GM19467 (cell line): Measurements from ENCODE around the gene MYBPC2.
A peak's percentile ranks its signal among the peaks of the same experiment; 100 is the strongest.
"Not testable (repeated sequence)": the region's sequence is repeated elsewhere in the genome, so short reads cannot be mapped to it uniquely, and the experiment has no call there.

Experiments
- ATAC-seq: cut with Tn5 transposase; IDR thresholded peaks from one replicate; pipeline ENCODE4 v1.9.1; 2021; ENCODE audit warnings: mild to moderate bottlenecking, moderate library complexity; ENCODE audit not compliant: unreplicated experiment

MYBPC2 gene

DNA sequence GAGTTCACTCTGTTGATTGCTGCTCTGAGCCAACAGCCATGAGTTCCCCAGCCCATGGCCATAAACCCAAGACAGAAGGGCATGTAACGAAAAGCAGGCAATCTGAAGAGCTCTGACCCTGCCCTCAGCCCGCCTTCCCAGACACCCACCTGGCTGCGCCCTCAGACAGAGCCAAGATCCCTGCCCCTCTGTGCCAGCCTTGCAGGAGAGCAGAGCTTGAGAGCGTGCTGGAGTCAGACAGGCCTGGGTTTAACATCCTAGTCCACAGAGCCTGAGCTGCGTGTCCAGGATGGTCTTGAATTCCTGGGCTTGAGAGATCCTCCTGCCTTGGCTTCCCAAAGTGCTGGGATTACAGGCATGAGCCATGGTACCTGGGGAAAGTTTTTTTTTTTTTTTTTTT lies 24.6 kb downstream of the MYBPC2 start:
- no peak for ATAC-seq

DNA sequence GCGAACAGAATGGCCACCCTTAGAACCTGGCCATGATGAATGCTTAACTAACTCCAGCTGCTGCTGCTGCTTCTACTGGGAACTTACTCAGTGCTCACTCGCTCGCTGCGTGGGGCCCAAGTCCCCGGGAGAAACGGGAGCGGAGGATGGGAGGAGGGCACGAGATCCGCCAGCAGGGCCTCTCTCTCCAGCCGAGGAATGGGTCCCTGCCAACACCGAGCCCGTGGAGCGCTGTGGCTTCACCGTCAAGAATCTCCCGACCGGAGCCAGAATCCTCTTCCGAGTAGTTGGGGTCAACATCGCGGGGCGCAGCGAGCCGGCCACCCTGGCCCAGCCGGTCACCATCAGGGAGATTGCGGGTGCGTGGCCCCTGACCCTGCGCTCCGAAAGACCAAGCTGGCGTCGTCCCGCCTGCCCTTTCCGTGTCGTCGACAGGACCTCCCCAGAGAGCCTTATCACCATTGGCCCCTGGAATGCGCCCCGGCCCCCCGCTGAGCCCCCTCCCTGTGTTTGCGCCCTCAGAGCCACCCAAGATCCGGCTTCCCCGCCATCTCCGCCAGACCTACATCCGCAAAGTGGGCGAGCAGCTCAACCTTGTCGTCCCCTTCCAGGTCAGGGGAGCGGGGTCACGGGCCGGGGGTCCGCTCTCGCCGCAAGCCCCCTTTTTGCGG lies 25.8 kb downstream of the MYBPC2 start:
- no peak for ATAC-seq

DNA sequence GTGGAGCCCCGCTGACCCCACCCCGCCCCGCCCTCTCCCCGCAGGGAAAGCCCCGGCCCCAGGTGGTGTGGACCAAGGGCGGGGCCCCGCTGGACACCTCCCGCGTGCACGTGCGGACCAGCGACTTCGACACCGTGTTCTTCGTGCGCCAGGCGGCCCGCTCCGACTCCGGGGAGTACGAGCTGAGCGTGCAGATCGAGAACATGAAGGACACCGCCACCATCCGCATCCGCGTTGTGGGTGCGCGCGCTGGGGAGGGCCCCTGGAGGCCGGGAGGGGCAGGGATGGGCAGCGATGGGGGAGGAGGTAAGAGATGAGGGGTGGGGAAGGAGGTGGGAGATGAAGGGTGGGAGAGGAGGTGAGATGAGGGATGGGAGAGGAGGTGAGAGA lies 26.4 kb downstream of the MYBPC2 start:
- no peak for ATAC-seq

DNA sequence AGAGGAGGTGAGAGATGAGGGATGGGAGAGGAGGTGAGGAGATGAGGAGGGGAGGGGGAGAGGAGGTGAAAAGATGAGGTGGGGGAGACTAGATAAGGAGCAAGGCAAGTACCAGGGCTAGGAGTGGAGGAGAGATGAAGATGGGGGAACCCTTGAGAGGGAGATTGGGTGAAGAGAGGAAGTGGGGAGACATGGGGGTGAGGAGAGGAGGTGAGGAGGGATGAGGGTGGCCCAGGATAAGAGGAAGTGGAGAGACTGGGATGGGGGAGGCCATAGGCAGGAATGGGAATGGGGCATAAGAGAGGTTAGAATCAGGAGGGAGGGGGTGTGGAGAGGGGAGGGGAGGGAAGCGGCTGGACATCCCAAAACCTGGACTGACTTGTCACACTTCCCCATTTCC lies 26.9 kb downstream of the MYBPC2 start:
- no peak for ATAC-seq

DNA sequence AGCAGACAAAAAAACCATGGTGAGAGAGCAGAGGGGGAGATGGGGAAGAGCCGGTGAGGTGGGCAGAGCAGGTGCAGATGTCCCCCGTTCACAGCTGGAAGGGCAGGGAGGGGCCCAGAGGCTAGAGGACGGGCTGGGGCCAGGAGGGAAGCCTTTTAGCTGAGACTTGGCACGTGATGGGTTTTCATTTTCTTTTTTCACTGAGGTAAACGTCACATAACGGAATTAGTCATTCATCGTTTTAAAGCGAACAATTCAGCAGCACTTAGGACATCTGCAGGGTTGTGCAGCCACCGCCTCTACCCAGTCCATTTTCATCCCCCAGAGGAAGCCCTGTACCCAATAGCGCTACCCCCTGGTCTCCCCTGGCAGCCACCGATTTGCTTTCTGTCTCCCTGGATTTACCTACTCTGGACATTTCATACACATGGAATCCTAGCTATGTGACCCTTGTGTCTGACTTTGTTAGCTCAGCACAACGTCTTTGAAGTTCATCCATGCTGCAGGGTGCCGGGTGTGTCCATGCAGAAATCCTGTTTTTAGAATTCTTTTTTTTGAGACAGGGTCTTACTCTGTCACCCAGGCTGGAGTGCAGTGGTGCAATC lies 27.6 kb downstream of the MYBPC2 start:
- no peak for ATAC-seq

DNA sequence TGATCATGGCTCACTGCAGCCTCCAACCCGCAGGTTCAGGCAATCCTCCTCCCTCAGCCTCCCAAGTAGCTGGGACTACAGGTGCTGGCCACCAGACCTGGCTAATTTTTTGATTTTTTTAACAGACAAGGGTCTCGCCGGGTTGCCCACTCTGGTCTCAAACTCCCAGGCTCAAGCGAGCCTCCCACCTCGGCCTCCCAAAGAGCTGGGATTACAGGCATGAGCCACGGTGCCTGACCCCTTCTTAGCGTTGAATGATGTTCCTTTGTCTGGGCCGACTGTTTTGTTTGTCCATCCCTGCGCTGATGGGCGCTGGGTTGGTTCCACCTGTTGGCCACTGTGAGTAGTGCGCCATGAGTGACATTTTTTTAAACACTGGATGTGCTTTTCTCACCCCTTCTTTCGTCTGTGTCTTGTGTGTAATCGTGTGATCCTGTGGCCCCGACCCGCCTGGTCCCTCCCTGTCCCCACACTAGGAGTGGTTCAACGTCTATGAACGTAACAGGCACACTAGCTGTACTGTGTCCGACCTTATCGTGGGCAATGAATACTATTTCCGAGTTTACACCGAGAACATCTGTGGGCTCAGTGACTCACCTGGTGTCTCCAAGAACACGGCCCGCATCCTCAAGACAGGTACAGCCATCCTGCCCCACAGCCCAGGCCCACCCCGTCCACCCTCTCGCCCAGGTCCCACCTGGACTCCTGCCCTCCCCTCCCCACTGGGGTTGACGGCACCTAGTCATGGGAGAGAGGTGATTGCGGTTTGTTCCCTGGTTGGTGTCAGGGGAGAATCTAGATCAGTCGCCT lies 28.6 kb downstream of the MYBPC2 start:
- ATAC-seq, result peak; percentile 44

DNA sequence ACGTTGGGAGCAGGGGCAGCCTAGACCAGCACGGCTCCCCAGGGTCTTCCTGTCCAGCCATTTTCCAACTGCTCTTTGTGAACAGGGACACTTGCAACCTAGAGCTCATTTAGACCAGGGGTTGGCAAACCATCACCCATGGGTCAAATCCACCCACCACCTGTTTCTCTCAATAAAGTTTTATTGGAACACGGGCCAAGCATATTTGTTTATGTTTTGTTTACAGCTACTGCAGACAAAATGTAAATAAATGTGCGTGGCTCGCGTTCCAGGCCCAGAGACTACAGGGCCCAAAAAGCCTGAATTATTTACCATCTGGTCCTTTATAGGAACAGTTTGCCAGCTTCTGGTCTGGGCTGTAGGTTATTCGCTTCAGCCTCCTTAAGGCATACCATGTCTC lies 30.3 kb downstream of the MYBPC2 start:
- no peak for ATAC-seq

DNA sequence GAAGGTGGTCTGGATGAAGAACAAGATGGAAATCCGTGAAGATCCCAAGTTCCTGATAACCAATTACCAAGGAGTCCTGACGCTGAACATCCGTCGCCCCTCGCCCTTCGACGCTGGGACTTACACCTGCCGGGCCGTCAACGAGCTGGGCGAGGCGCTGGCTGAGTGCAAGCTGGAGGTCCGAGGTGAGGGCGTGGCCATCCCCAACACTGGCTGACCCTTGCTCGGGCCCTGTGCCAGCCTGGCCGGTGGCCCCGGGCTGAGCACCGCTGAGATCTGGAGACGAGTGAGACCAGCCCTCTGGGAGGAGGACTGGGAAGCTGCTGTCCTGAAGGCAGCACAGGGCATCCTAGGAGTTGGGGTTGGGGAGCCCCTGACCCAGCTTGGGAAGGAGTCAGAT lies 31.7 kb downstream of the MYBPC2 start:
- ATAC-seq, result no peak

DNA sequence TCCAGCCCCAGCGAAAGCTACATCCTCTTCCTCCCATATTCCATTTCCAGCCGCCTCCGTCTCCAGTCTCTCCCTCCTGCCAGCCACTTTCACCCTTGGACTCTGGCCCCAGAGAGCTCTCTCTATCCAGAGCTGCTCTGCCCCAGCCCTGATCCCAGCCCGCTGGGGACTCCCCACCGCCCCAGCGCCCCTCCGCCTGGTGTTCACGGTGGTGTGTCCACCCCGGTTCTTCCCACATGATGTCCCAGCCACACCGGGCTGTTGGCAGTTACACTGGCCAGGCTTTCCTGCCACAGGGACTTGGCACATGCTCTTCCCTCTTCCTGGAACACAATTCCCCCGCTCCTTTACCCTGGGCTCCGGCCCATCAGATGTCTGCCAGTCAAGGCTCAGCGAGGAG lies 32.3 kb downstream of the MYBPC2 start:
- ATAC-seq, result no peak

DNA sequence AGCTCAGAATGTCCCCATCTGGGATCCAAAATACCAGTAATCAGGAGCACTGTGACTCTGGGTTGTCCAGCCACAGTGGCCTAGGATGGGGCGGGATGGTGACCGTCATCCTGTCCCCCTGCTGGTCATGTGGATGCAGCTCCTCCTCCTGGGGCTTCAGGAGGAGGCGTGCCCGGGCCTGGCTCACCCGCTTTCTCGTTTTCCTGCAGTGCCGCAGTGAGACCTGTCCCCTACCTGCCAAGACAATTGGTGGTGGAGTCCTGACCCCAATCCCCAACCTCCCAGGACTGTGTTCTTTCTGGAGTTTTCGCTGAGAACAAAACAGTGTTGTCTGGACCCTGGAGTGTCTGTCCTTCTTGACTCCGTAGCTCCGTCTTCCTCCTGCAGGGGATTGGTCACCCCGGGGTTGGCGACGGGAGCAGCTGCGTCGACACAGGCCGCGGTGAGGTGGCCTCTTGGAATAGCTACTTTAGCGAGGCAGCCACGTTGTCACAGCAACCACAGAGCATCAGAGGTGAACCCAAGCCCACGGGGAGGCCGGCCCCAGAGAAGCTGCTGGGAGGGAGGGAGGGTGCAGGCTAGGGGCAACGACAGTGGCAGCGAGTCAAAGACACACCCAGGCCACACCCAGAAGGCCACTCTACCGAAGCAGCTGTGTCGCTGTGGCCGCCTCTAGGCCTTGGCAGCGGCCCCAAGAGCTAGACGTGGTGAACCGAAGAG lies 33.5 kb downstream of the MYBPC2 start:
- no peak for ATAC-seq

DNA sequence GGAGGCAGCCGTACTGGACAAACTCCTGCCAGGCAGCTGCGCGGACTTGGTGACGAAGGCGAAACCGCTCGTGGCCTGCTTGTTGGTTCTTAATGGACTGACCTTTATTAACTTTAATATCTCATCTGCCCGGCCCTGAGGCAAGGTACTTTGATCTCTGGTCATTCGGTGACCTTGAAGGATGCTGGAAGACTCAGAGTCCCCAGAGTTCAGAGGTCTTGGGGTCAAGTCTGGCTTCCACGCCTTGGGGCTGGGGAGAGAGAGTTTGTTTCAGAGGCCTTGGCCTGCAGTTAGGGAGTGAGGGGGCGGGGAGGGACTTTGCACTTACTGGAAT lies 34.0 kb downstream of the MYBPC2 start:
- ATAC-seq, result no peak

DNA sequence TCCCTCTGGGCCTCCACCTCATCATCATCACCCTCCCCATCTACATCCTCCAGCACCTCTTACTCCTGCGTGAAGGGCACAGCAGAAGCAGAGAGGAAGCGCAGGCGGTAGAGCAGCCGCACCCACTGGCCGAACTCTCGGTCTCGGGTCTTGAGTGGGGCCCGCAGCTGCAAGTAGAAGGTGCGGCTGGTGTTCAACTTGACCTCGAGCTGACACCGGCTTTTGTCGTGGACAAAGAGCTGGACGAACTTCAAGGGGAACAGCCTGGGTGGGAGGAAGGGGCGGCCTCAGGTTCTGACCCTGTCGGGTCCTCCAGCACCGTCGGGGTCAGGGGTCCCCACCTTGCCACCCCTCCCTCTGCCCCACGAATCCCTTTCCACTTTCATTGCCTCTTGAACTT lies 34.9 kb downstream of the MYBPC2 start:
- ATAC-seq, result no peak

DNA sequence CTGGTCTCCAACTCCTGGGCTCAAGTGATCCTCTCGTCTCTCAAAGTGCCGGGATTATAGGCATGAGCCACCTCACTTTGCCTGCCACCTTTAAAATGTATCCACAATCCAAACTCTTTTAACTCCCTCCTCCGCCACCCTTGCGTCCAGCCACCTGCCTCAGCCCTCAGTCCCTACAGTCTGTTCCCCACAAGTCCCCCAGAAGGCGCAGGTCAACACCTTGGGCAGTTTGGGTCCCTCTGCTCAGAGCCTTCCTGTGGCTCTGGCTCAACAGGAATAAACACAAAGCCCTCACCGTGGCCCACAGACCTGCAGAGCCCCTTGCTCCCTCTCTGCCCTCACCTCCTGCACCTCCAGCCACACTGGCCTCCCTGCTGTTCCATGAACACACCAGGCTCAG lies 36.1 kb downstream of the MYBPC2 start:
- no peak for ATAC-seq

DNA sequence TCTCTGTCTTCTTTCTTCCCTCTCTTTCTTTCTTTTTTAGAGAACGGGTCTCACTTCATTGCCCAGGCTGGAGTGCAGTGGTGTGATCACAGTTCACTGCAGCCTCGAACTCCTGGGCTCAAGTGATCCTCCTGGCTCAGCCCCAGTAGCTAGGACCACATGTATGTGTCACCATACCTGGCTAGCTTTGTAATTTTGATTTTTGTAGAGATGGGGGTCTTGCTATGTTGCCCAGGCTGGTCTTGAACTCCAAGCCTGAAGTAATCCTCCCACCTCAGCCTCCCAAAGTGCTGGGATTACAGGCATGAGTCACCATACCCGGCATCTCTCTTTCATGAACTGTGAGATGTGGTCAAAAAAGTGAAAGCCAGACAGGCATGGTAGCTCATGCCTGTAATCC lies 40.6 kb downstream of the MYBPC2 start:
- not testable (repeated sequence) for ATAC-seq

DNA sequence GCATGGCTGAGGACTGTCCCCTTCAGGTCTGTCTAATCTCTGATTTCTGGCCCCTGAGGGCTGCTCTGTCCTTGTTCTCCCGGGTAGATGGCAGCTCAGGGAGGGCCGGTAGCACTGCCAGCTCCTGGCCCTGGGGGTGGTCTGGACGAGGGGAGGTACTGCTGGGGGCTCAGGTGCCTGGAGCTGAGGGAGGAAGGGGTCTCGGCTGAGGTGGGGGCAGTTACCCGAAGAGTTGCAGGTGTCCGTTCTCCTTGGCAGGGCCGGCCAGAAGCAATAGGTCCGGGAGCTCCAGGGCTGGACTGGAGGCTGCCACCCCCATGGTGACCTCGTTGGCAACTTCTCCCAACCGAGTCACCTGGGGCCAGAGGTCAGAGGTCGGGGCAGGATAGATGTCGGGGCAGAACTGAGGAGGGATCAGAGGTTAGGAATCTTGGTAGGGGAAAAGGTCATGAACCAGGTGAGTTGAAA lies 42.4 kb downstream of the MYBPC2 start:
- no peak for ATAC-seq

DNA sequence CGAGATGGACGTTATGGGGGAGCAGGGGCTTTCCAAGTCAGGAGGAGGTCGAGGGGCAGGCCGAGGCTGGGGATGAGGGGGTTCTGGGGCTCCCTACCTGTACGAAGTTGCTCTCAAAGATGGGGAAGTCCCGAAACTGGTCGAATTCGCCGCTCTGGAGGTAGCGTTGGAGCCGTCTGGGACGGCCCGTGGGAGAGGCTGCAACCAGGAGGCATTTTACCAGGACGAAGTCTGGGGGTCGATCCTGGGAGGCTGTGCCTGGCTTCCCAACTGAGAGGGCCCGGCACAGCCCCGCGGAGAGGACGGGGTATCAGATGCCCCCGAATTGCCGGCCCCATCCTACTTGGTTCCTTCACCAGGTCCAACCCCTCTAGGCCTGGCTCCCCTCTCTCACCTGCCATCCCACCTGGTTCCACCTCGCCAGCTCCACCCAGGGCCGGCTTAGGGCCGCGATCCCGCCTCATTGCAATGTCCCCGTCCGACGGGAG lies 43.1 kb downstream of the MYBPC2 start:
- ATAC-seq, result no peak

DNA sequence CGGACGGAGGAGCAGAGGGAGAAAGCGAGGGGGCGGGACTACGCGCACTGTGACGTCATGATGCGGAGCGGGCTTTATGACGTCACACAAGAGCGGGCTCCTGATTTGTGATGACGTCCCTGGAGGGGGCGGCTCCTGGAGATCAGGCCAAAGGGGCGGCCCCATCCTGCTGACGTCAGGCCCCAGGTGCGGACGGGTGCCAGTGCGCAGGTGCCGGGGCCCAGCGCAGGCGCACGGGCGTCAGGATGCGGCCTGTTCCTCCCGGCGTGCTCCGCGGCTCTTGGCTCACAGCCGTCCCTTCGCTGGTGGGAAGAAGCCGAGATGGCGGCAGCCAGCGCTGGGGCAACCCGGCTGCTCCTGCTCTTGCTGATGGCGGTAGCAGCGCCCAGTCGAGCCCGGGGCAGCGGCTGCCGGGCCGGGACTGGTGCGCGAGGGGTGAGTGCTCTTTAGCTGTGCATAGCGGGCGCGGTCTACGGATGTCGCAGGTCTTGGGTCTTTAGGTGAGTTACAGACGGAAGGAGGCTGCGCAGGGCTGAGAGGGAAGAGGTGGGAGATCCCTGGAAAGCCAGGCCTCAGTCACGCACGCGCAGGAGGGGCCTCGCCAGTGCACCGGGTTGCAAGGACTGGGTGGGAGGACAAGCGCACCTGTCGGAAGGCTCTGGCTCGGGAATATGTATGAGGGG lies 43.7 kb downstream of the MYBPC2 start, which contains the start of the genes EMC10 and GARIN5A:
TSS of gene EMC10 (plus strand) at position 284 of the 683 bp plus-strand sequence. CDS start at position 322, 38 bp downstream.
TSS of gene GARIN5A (minus strand) at position 625 of the 683 bp plus-strand sequence. CDS start at position 165, 460 bp downstream.
- peak; percentile 80 for ATAC-seq

DNA sequence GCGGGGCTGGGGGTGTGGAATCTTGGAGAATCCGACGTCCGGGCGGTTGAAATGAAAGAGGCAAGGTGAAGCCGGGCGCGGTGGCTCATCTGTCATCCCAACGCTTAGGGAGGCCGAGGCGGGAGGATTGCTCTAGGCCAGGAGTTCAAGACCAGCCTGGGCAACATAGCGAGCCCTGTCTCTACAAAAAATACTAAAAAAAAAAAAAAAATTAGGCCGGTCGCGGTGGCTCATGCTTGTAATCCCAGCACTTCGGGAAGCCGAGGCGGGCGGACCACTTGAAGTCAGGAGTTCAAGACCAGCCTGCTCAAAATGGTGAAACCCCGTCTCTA lies 44.2 kb downstream of the MYBPC2 start:
- ATAC-seq, result no peak

DNA sequence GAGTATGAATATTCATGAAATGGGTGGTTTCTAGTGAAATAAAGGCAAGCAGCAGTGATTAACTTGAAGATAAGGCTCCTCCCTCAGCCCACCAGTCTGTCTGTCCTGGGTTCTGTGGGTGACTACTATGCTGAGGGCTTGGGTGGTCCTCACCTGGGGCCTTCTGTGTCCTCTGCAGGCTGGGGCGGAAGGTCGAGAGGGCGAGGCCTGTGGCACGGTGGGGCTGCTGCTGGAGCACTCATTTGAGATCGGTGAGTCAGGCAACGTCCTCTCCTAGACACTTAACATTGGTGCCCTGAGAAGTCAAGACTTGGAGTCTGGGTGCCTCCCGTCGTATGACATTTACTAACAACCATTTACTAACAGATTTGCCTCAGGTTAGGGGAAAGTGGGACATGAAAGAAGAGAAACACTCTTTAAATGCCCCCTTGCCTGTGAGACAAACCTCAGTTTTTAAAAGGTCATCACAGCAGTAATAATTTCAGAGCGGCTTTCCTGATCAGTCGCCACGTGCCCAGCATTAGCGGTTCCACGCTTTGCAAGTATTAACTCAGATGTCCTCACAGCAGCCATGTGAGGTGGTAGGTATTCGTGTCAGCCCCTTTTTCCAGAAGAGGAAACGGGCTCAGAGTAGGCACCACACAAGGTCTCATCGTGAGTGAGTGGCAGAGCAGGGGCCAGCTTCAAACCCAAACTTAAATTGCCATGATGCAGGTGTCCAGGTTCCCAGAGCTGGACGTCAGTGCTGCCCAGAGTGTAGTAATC lies 45.2 kb downstream of the MYBPC2 start:
- ATAC-seq, result no peak
